ENCODE measurements around the gene DEPDC1B. TPM values are rescaled to one million over a fixed set of nuclear protein-coding genes. Genes with fewer than 3 reads are reported as not detected.

DEPDC1B gene
- total RNA-seq, 1 experiment from 2014 or later: 29.2 TPM

- Histone ChIP-seq H3K9me3 (ENCODE audit: insufficient read depth, low read depth) (no peaks in the 10 kb centered on the region), H3K4me1 (replicated peaks; ENCODE audit: insufficient read depth) (no peaks in the 10 kb centered on the region), H3K79me2 (ENCODE audit: low read depth) (no peaks in the 10 kb centered on the region), H3K9me2 (ENCODE audit: insufficient read depth) (no peaks in the 10 kb centered on the region), H3K27me3 (ENCODE audit: insufficient read depth, low read depth) (no peaks in the 10 kb centered on the region), H3K4me3 (no peak overlapping the region), H2AFZ (no peak overlapping the region), H3F3A (ENCODE audit: insufficient read depth, low read depth) (no peaks in the 10 kb centered on the region), H3K27ac (no peak overlapping the region), H4K20me1 (ENCODE audit: insufficient read depth) (no peaks in the 10 kb centered on the region), H3K36me3 (ENCODE audit: low read depth) (no peaks in the 10 kb centered on the region), H3K4me2 (no peak overlapping the region)
- TF ChIP-seq EZH2 (IDR thresholded peaks at IDR 0.05; ENCODE audit: low read depth) (no peak), CTCF (conservative IDR thresholded peaks at IDR 0.05) (no peak)
- BruUV-seq (replicated peaks): no TSS peak
- no peak for DNase-seq
- ChIA-PET POLR2A (ENCODE audit: unreplicated experiment) (interaction anchor here (0.6 kb wide), 1 partner anchor 187 kb away, joined by 6 read pairs; no protein-coding TSS in a partner anchor), CTCF (no interaction called here)
- intact Hi-C loops (cut with micrococcal nuclease; ENCODE audit: unreplicated experiment): no loop called here
Measured at GRCh38 chr5:60639544-60639943, 60.4 kb downstream of the DEPDC1B start.

GRCh38 chr5:60638300-60638699 is 61.7 kb downstream of the DEPDC1B start:
- H3F3A ChIP-seq (ENCODE audit: insufficient read depth, low read depth): no peaks in the 10 kb centered on the region
- TF ChIP-seq CTCF (conservative IDR thresholded peaks at IDR 0.05) (no peak), EZH2 (IDR thresholded peaks at IDR 0.05; ENCODE audit: low read depth) (no peak)
- H2AFZ ChIP-seq: no peak overlapping the region
- H3K4me2 ChIP-seq: no peak overlapping the region
- H3K79me2 ChIP-seq (ENCODE audit: low read depth): no peaks in the 10 kb centered on the region
- DNase-seq: no peak
- no peaks in the 10 kb centered on the region for H3K9me2 ChIP-seq (ENCODE audit: insufficient read depth)
- no TSS peak for BruUV-seq (replicated peaks)
- no peaks in the 10 kb centered on the region for H3K36me3 ChIP-seq (ENCODE audit: low read depth)
- intact Hi-C loops (cut with micrococcal nuclease; ENCODE audit: unreplicated experiment): no loop called here
- POLR2A ChIA-PET (ENCODE audit: unreplicated experiment): no interaction called here
- no peaks in the 10 kb centered on the region for H3K4me1 ChIP-seq (replicated peaks; ENCODE audit: insufficient read depth)
- no peak overlapping the region for H3K27ac ChIP-seq
- H3K9me3 ChIP-seq (ENCODE audit: insufficient read depth, low read depth): no peaks in the 10 kb centered on the region
- H3K4me3 ChIP-seq: no peak overlapping the region
- CTCF ChIA-PET: no interaction called here
- no peaks in the 10 kb centered on the region for H4K20me1 ChIP-seq (ENCODE audit: insufficient read depth)
- no peaks in the 10 kb centered on the region for H3K27me3 ChIP-seq (ENCODE audit: insufficient read depth, low read depth)

- no peak for DNase-seq
Measured at GRCh38 chr5:60636644-60637043, 63.3 kb downstream of the DEPDC1B start.

More at GRCh38 chr5:60636644-60637043, 63.3 kb downstream of the DEPDC1B start:
- Histone ChIP-seq H3K4me1 (replicated peaks; ENCODE audit: insufficient read depth) (no peaks in the 10 kb centered on the region), H3K9me3 (ENCODE audit: insufficient read depth, low read depth) (no peaks in the 10 kb centered on the region), H3K27me3 (ENCODE audit: insufficient read depth, low read depth) (no peaks in the 10 kb centered on the region), H4K20me1 (ENCODE audit: insufficient read depth) (no peaks in the 10 kb centered on the region), H2AFZ (no peak overlapping the region), H3K36me3 (ENCODE audit: low read depth) (no peaks in the 10 kb centered on the region), H3K27ac (no peak overlapping the region), H3K9me2 (ENCODE audit: insufficient read depth) (no peaks in the 10 kb centered on the region), H3K4me2 (no peak overlapping the region), H3F3A (ENCODE audit: insufficient read depth, low read depth) (no peaks in the 10 kb centered on the region), H3K4me3 (no peak overlapping the region), H3K79me2 (ENCODE audit: low read depth) (no peaks in the 10 kb centered on the region)
- TF ChIP-seq CTCF (conservative IDR thresholded peaks at IDR 0.05): no peak
- TF ChIP-seq EZH2 (IDR thresholded peaks at IDR 0.05; ENCODE audit: low read depth): no peak
- no TSS peak for BruUV-seq (replicated peaks)
- CTCF ChIA-PET: no interaction called here
- intact Hi-C loops (cut with micrococcal nuclease; ENCODE audit: unreplicated experiment): no loop called here
- POLR2A ChIA-PET (ENCODE audit: unreplicated experiment): no interaction called here
